HG02840 (cell line): ENCODE measurements around the gene MSMB.
"Not testable (repeated sequence)": the region's sequence is repeated elsewhere in the genome, so short reads cannot be mapped to it uniquely, and the experiment has no call there.

ENCODE experiments used
- ATAC-seq: cut with Tn5 transposase; IDR thresholded peaks from one replicate; pipeline ENCODE4 v1.9.1; 2021; ENCODE audit warnings: mild to moderate bottlenecking, moderate library complexity, moderate number of reproducible peaks; ENCODE audit not compliant: unreplicated experiment, low FRiP score

Gene MSMB

GRCh38 chr10:46046261-46046660 is at the start of gene MSMB:
MSMB (minus strand) TSS chr10:46046269; CDS start chr10:46046237, 32 bp downstream.
- ATAC-seq = no peak

- no peak for ATAC-seq
Observed at GRCh38 chr10:46094931-46095750, 49.1 kb upstream of the MSMB start.

GRCh38 chr10:46094197-46094500 is 48.1 kb upstream of the MSMB start:
- no peak for ATAC-seq

- ATAC-seq = not testable (repeated sequence)
Observed at GRCh38 chr10:46093316-46094196, 47.5 kb upstream of the MSMB start.

- ATAC-seq = no peak
Observed at GRCh38 chr10:46092524-46093081, 46.5 kb upstream of the MSMB start.

- no peak for ATAC-seq
Observed at GRCh38 chr10:46091828-46092523, 45.9 kb upstream of the MSMB start.

GRCh38 chr10:46091080-46091827 is 45.2 kb upstream of the MSMB start:
- no peak for ATAC-seq

- ATAC-seq = no peak
Observed at GRCh38 chr10:46090258-46090812, 44.3 kb upstream of the MSMB start.

- ATAC-seq = not testable (repeated sequence)
Observed at GRCh38 chr10:46087381-46087780, 41.3 kb upstream of the MSMB start.

- no peak for ATAC-seq
Observed at GRCh38 chr10:46084321-46085165, 38.5 kb upstream of the MSMB start.

GRCh38 chr10:46080886-46081285 is 34.8 kb upstream of the MSMB start:
- ATAC-seq = no peak

- no peak for ATAC-seq
Observed at GRCh38 chr10:46079831-46080585, 33.9 kb upstream of the MSMB start.

- ATAC-seq = no peak
Observed at GRCh38 chr10:46077731-46078413, 31.8 kb upstream of the MSMB start.

- ATAC-seq = no peak
Observed at GRCh38 chr10:46077141-46077554, 31.1 kb upstream of the MSMB start.

GRCh38 chr10:46075869-46076268 is 29.8 kb upstream of the MSMB start:
- no peak for ATAC-seq

GRCh38 chr10:46074196-46074946 is 28.3 kb upstream of the MSMB start:
- ATAC-seq = no peak

- no peak for ATAC-seq
Observed at GRCh38 chr10:46073564-46073963, 27.5 kb upstream of the MSMB start.
